K562 (cell line): Measurements from ENCODE around the gene MACF1. TPM values are rescaled to one million over a fixed set of nuclear protein-coding genes. Genes with fewer than 3 reads are reported as not detected.

Experiments
- CBX3 ChIP-seq, 2 experiments: IDR thresholded peaks; 1 replicate in 1 of 2; 2 replicates in 1 of 2; pipeline ENCODE4 v1.6.1; 2012; ENCODE audit warnings: inconsistent platforms in 2 of 2, low read length in 2 of 2, borderline replicate concordance in 1 of 2, control low read depth in 1 of 2
- DPF2 ChIP-seq: fragments of 450-650 bp; IDR thresholded peaks from 2 replicates; pipeline ENCODE4 v1.6.1; 2016
- FOXM1 ChIP-seq, 2 experiments: fragments of 450-650 bp in 1 of 2; sonication (generic) in 1 of 2; formaldehyde crosslinking in 1 of 2; IDR thresholded peaks; 2 replicates each; pipeline versions ENCODE4 v1.6.1 to v1.9.0; 2017 to 2022; ENCODE audit warnings: low read depth in 2 of 2, mild to moderate bottlenecking in 2 of 2, missing genetic modification reagents in 1 of 2, moderate library complexity in 1 of 2
- GATA2 ChIP-seq: sonication (generic); formaldehyde crosslinking; IDR thresholded peaks from 2 replicates; pipeline ENCODE4 v1.4.0; 2020; ENCODE audit warnings: mild to moderate bottlenecking, missing genetic modification reagents
- MTA2 ChIP-seq: fragments of 450-650 bp; IDR thresholded peaks from 2 replicates; pipeline ENCODE4 v1.6.1; 2016; ENCODE audit warnings: low read depth
- NR2C1 ChIP-seq, 2 experiments: fragments of 450-650 bp; IDR thresholded peaks; 2 replicates each; pipeline ENCODE4 v1.6.1; 2017; ENCODE audit warnings: mild to moderate bottlenecking in 2 of 2, antibody characterized with exemption in 1 of 2, inconsistent platforms in 1 of 2, missing compliant biosample characterization in 1 of 2, missing genetic modification characterization in 1 of 2
- SMAD4 ChIP-seq: fragments of 250-450 bp; sonication (Bioruptor Pico); conservative IDR thresholded peaks from 2 replicates; pipeline ENCODE4 v1.8.0; 2021; ENCODE audit warnings: inconsistent platforms, mild to moderate bottlenecking, moderate library complexity
- TGIF2 ChIP-seq: sonication (generic); formaldehyde crosslinking; IDR thresholded peaks from 2 replicates; pipeline ENCODE4 v1.8.1; 2022; ENCODE audit warnings: mild to moderate bottlenecking, missing genetic modification reagents, moderate library complexity
- ZNF583 ChIP-seq: fragments of 250-450 bp; sonication (Bioruptor Pico); IDR thresholded peaks from 2 replicates; pipeline ENCODE4 v1.4.0; 2020
- ZNF778 ChIP-seq: fragments of 450-650 bp; formaldehyde crosslinking; IDR thresholded peaks from 2 replicates; pipeline ENCODE4 v1.4.0; 2020; ENCODE audit warnings: mild to moderate bottlenecking, moderate library complexity
- ZSCAN29 ChIP-seq: fragments of 450-650 bp; IDR thresholded peaks from 2 replicates; pipeline ENCODE4 v1.6.1; 2017
- polyA plus RNA-seq, 8 experiments: library from polyadenylated mRNA; depleted of rRNA in 4 of 8; stranded (reverse) in 5 of 8; unstranded in 3 of 8; fragments of >200 nt; fragmentation: Nextera tagmentation in 2 of 8; fragmentation: Illumina TruSeq in 1 of 8; extraction: Ambion mirVana in 2 of 8; extraction: Trizol in 1 of 8; gene quantifications; 2 replicates each; pipeline versions ENCODE4 v1.2.1 to v1.2.3, GENCODE V29; 2011 to 2014; ENCODE audit warnings: inconsistent platforms in 1 of 8, missing spikeins in 1 of 8
- total RNA-seq, 7 experiments: library from RNA; depleted of rRNA in 6 of 7; stranded (reverse); fragments of >200 nt in 6 of 7; fragmentation: Illumina TruSeq in 2 of 7; extraction: Trizol in 2 of 7; gene quantifications; 2 replicates each; pipeline versions ENCODE4 v1.2.1 to v1.2.3, GENCODE V29; 2011 to 2021; ENCODE audit warnings: low replicate concordance in 1 of 7
- TF ChIP-seq, protein P1 (sequence below): fragments of 250-450 bp; sonication (Bioruptor Pico); IDR thresholded peaks from 2 replicates; pipeline ENCODE4 v1.8.0; 2021; ENCODE audit warnings: borderline replicate concordance, mild to moderate bottlenecking, moderate library complexity; ENCODE audit not compliant: poor library complexity, severe bottlenecking
- TF ChIP-seq, protein P2 (sequence below), 3 experiments: fragments of 200-800 bp in 1 of 3; fragments of 250-450 bp in 1 of 3; fragments of 450-650 bp in 1 of 3; sonication (Bioruptor Pico) in 1 of 3; sonication (Bioruptor generic) in 1 of 3; formaldehyde crosslinking in 1 of 3; IDR thresholded peaks; 2 replicates each; pipeline versions ENCODE4 v1.6.1 to v1.8.0; 2016 to 2022; ENCODE audit warnings: mild to moderate bottlenecking in 2 of 3, missing genetic modification characterization in 2 of 3, missing compliant biosample characterization in 1 of 3, moderate library complexity in 1 of 3
- TF ChIP-seq, protein P3 (sequence below): fragments of 450-650 bp; formaldehyde crosslinking; IDR thresholded peaks from 2 replicates; pipeline ENCODE4 v1.4.0; 2022; ENCODE audit warnings: missing genetic modification characterization
- TF ChIP-seq, protein P4 (sequence below): fragments of 450-650 bp; IDR thresholded peaks from 2 replicates; pipeline ENCODE4 v1.7.0; 2016; ENCODE audit warnings: borderline replicate concordance
- TF ChIP-seq, protein P5 (sequence below): fragments of 250-450 bp; sonication (Bioruptor Pico); IDR thresholded peaks from 2 replicates; pipeline ENCODE4 v1.4.0; 2020; ENCODE audit warnings: mild to moderate bottlenecking, moderate library complexity, borderline replicate concordance

The MACF1 gene
- total and polyA plus RNA-seq, 9 of the 15 experiments (the other 6 are each of a cell fraction or from before 2014, with no cell fraction given): 13.2 to 232 (median 112) TPM

DNA sequence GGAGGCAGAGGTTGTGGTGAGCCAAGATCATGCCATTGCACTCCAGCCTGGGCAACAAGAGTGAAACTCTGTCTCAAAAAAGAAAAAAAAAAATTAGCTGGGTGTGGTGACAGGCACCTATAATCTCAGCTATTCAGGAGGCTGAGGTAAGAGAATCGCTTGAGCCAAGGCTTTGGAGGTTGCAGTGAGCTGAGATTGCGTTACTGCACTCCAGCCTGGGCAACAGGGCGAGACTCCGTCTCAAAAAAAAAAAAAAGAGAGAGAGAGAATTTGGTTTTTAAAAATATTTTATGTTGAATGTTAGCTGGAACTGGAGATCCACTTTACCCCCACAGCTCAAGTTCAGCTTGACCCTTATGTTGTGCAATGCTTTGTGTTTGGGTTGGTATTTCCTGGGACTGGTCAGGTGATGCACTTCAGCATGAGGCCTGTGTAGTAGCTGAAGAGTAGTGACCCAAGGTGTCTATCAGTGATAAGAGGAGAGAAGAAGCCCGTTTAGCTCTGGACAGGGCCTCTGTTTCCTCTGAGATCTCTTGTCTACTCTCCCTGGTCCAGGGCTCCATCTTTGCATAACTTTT is 36.8 kb upstream of the MACF1 start (continued):
- TF ChIP-seq MTA2 (peak; percentile 94), CBX3 (IDR thresholded peaks at IDR 0.05; ENCODE audit: borderline replicate concordance in 1 of 2, low read length in 2 of 2) (peak in 1 of 2 experiments; percentile 93; a peak in 1 of 3 replicates), DPF2 (peak; percentile 99), FOXM1 (IDR thresholded peaks at IDR 0.05; ENCODE audit: low read depth) (peak; percentile 84), FOXM1 (CRISPR knock-in tag; IDR thresholded peaks at IDR 0.05; ENCODE audit: low read depth) (no peak), ZNF778 (CRISPR knock-in tag) (no peak), ZNF583 (CRISPR knock-in tag) (peak; percentile 46; the same call in 1 of the 2 replicates), GATA2 (CRISPR knock-in tag) (peak; percentile 87), SMAD4 (peak; percentile 97), TGIF2 (no peak), ZSCAN29 (no peak), NR2C1 (IDR thresholded peaks at IDR 0.05) (peak; percentile 77), NR2C1 (tag; IDR thresholded peaks at IDR 0.05) (peak; percentile 89)
- TF ChIP-seq, protein P1, sequence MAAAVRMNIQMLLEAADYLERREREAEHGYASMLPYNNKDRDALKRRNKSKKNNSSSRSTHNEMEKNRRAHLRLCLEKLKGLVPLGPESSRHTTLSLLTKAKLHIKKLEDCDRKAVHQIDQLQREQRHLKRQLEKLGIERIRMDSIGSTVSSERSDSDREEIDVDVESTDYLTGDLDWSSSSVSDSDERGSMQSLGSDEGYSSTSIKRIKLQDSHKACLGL (CRISPR knock-in tag): no peak
- TF ChIP-seq, protein P2, sequence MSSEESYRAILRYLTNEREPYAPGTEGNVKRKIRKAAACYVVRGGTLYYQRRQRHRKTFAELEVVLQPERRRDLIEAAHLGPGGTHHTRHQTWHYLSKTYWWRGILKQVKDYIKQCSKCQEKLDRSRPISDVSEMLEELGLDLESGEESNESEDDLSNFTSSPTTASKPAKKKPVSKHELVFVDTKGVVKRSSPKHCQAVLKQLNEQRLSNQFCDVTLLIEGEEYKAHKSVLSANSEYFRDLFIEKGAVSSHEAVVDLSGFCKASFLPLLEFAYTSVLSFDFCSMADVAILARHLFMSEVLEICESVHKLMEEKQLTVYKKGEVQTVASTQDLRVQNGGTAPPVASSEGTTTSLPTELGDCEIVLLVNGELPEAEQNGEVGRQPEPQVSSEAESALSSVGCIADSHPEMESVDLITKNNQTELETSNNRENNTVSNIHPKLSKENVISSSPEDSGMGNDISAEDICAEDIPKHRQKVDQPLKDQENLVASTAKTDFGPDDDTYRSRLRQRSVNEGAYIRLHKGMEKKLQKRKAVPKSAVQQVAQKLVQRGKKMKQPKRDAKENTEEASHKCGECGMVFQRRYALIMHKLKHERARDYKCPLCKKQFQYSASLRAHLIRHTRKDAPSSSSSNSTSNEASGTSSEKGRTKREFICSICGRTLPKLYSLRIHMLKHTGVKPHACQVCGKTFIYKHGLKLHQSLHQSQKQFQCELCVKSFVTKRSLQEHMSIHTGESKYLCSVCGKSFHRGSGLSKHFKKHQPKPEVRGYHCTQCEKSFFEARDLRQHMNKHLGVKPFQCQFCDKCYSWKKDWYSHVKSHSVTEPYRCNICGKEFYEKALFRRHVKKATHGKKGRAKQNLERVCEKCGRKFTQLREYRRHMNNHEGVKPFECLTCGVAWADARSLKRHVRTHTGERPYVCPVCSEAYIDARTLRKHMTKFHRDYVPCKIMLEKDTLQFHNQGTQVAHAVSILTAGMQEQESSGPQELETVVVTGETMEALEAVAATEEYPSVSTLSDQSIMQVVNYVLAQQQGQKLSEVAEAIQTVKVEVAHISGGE (CRISPR knock-in tag; IDR thresholded peaks at IDR 0.05): peak in 1 of 3 experiments; percentile 68; a peak in 2 of 6 replicates
- TF ChIP-seq, protein P3, sequence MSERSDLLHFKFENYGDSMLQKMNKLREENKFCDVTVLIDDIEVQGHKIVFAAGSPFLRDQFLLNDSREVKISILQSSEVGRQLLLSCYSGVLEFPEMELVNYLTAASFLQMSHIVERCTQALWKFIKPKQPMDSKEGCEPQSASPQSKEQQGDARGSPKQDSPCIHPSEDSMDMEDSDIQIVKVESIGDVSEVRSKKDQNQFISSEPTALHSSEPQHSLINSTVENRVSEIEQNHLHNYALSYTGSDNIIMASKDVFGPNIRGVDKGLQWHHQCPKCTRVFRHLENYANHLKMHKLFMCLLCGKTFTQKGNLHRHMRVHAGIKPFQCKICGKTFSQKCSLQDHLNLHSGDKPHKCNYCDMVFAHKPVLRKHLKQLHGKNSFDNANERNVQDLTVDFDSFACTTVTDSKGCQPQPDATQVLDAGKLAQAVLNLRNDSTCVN: no peak
- TF ChIP-seq, protein P4, sequence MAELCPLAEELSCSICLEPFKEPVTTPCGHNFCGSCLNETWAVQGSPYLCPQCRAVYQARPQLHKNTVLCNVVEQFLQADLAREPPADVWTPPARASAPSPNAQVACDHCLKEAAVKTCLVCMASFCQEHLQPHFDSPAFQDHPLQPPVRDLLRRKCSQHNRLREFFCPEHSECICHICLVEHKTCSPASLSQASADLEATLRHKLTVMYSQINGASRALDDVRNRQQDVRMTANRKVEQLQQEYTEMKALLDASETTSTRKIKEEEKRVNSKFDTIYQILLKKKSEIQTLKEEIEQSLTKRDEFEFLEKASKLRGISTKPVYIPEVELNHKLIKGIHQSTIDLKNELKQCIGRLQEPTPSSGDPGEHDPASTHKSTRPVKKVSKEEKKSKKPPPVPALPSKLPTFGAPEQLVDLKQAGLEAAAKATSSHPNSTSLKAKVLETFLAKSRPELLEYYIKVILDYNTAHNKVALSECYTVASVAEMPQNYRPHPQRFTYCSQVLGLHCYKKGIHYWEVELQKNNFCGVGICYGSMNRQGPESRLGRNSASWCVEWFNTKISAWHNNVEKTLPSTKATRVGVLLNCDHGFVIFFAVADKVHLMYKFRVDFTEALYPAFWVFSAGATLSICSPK: 0 out of 2 replicates have a peak, but pooled peaks have one; percentile 71
- TF ChIP-seq, protein P5, sequence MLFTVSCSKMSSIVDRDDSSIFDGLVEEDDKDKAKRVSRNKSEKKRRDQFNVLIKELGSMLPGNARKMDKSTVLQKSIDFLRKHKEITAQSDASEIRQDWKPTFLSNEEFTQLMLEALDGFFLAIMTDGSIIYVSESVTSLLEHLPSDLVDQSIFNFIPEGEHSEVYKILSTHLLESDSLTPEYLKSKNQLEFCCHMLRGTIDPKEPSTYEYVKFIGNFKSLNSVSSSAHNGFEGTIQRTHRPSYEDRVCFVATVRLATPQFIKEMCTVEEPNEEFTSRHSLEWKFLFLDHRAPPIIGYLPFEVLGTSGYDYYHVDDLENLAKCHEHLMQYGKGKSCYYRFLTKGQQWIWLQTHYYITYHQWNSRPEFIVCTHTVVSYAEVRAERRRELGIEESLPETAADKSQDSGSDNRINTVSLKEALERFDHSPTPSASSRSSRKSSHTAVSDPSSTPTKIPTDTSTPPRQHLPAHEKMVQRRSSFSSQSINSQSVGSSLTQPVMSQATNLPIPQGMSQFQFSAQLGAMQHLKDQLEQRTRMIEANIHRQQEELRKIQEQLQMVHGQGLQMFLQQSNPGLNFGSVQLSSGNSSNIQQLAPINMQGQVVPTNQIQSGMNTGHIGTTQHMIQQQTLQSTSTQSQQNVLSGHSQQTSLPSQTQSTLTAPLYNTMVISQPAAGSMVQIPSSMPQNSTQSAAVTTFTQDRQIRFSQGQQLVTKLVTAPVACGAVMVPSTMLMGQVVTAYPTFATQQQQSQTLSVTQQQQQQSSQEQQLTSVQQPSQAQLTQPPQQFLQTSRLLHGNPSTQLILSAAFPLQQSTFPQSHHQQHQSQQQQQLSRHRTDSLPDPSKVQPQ (CRISPR knock-in tag): no peak
